PC-3 (cell line): ENCODE measurements around the gene SLC15A3. TPM values are rescaled to one million over a fixed set of nuclear protein-coding genes. Genes with fewer than 3 reads are reported as not detected.
"Not testable (repeated sequence)": the region's sequence is repeated elsewhere in the genome, so short reads cannot be mapped to it uniquely, and the experiment has no call there.

Experiments
- ATAC-seq: fragments of 200-7000 bp; cut with Tn5 transposase; 2 replicates; pipeline ENCODE4 v1.9.1; 2020; ENCODE audit warnings: mild to moderate bottlenecking, moderate library complexity
- BruUV-seq: library from RNA; stranded (reverse); fragments of 400-500 nt; replicated peaks from 2 replicates; lab custom pipeline; 2021; lab: Mats Ljungman, UMichigan
- CTCF ChIA-PET: fragments of 300-600 bp; sonication (Branson Sonifier 250); formaldehyde crosslinking; loops from one replicate; lab custom pipeline; 2022; ENCODE audit warnings: antibody characterized with exemption; lab: Charles Lee
- POLR2A ChIA-PET: fragments of 300-600 bp; sonication (Branson Sonifier 250); formaldehyde crosslinking; loops from one replicate; lab custom pipeline; 2022; ENCODE audit warnings: antibody characterized with exemption; ENCODE audit not compliant: unreplicated experiment; lab: Charles Lee
- DNase-seq: peaks from one replicate; pipeline ENCODE4 v3.0.0-alpha.2; 2015
- H2AFZ ChIP-seq: fragments of 300-600 bp; sonication (generic); 2 replicates; pipeline ENCODE4 v1.6.0; 2016; ENCODE audit warnings: antibody characterized with exemption, low read length
- H3F3A ChIP-seq: fragments of 300-600 bp; sonication (generic); one replicate; pipeline ENCODE4 v1.6.0; 2017; ENCODE audit warnings: antibody characterized with exemption, low read length, control low read depth, mild to moderate bottlenecking; ENCODE audit not compliant: unreplicated experiment
- H3K27ac ChIP-seq: fragments of 300-600 bp; sonication (generic); 2 replicates; pipeline ENCODE4 v1.5.1; 2016; ENCODE audit warnings: mild to moderate bottlenecking, low read length
- H3K27me3 ChIP-seq: fragments of 300-600 bp; sonication (generic); 2 replicates; pipeline ENCODE4 v1.6.1; 2016; ENCODE audit warnings: low read length, mixed read lengths
- H3K36me3 ChIP-seq: fragments of 300-600 bp; sonication (generic); 2 replicates; pipeline ENCODE4 v1.6.1; 2016; ENCODE audit warnings: low read depth, mixed run types, low read length, mixed read lengths
- H3K4me1 ChIP-seq: fragments of 300-600 bp; sonication (generic); 2 replicates; pipeline ENCODE4 v1.5.1; 2016; ENCODE audit warnings: low read length; ENCODE audit not compliant: insufficient read depth
- H3K4me2 ChIP-seq: fragments of 300-600 bp; sonication (generic); 2 replicates; pipeline ENCODE4 v1.6.0; 2016; ENCODE audit warnings: low read length
- H3K4me3 ChIP-seq: fragments of 300-600 bp; sonication (generic); 2 replicates; pipeline ENCODE4 v1.5.1; 2016; ENCODE audit warnings: mild to moderate bottlenecking, low read length, mixed read lengths
- H3K79me2 ChIP-seq: fragments of 300-600 bp; sonication (generic); 2 replicates; pipeline ENCODE4 v1.6.1; 2017; ENCODE audit warnings: low read length, mixed read lengths
- H3K9ac ChIP-seq: fragments of 300-600 bp; sonication (generic); 2 replicates; pipeline ENCODE4 v1.6.0; 2016; ENCODE audit warnings: mild to moderate bottlenecking, low read length
- H3K9me2 ChIP-seq: fragments of 300-600 bp; sonication (generic); replicated peaks from 2 replicates; pipeline ENCODE4 v1.6.1; 2016; ENCODE audit warnings: mixed run types, low read length, mixed read lengths
- H3K9me3 ChIP-seq: fragments of 300-600 bp; sonication (generic); 2 replicates; pipeline ENCODE4 v1.6.1; 2016; ENCODE audit warnings: low read length, mixed read lengths
- H4K20me1 ChIP-seq: fragments of 300-600 bp; sonication (generic); 2 replicates; pipeline ENCODE4 v1.6.1; 2016; ENCODE audit warnings: low read length, mixed read lengths
- CTCF ChIP-seq: fragments of 300-600 bp; sonication (generic); conservative IDR thresholded peaks from 2 replicates; pipeline ENCODE4 v1.5.1; 2017; ENCODE audit warnings: antibody characterized with exemption, low read depth, mild to moderate bottlenecking, low read length
- EZH2 ChIP-seq: fragments of 300-600 bp; sonication (generic); IDR thresholded peaks from one replicate; pipeline ENCODE4 v1.6.1; 2017; ENCODE audit warnings: antibody characterized with exemption, mild to moderate bottlenecking, low read length; ENCODE audit not compliant: unreplicated experiment
- EZH2phosphoT487 ChIP-seq: fragments of 300-600 bp; sonication (generic); IDR thresholded peaks from 2 replicates; pipeline ENCODE4 v1.6.1; 2018; ENCODE audit warnings: mild to moderate bottlenecking, antibody characterized with exemption, low read length, borderline replicate concordance
- intact Hi-C: fragments of 100-400 bp; cut with micrococcal nuclease; formaldehyde crosslinking; loops from 2 replicates; pipeline ENCODE4 v1.9.0; 2023
- total RNA-seq: library from RNA; depleted of rRNA; stranded (reverse); fragments of >200 nt; gene quantifications from 2 replicates; pipeline ENCODE4 v1.2.3, GENCODE V29; 2014

Gene SLC15A3
- total RNA-seq, 1 experiment from 2014 or later, result not detected

- intact Hi-C loops, result no loop called here
- CTCF ChIA-PET, result no interaction called here
Measured at GRCh38 chr11:60977836-60978235, 25.9 kb upstream of the SLC15A3 start.

GRCh38 chr11:60977224-60977623 is 25.2 kb upstream of the SLC15A3 start:
- no peak for TF ChIP-seq CTCF
- no peak for TF ChIP-seq EZH2phosphoT487
- TF ChIP-seq EZH2, result no peak
- no peaks in the 10 kb centered on the region for H3K79me2 ChIP-seq
- ATAC-seq (no peak), DNase-seq (no peak)
- no TSS peak for BruUV-seq
- H3K4me3 ChIP-seq, result no peak overlapping the region
- POLR2A ChIA-PET, result no interaction called here
- intact Hi-C loops, result no loop called here
- no peak overlapping the region for H3K4me2 ChIP-seq
- no peaks in the 10 kb centered on the region for H3K9me3 ChIP-seq
- no peaks in the 10 kb centered on the region for H3K4me1 ChIP-seq
- no peaks in the 10 kb centered on the region for H4K20me1 ChIP-seq
- no peak overlapping the region for H2AFZ ChIP-seq
- no peaks in the 10 kb centered on the region for H3K9me2 ChIP-seq
- CTCF ChIA-PET, result no interaction called here
- H3K36me3 ChIP-seq, result no peaks in the 10 kb centered on the region
- H3K27me3 ChIP-seq, result 0 out of 2 replicates have a peak, but pooled peaks cover 9% of the 10 kb centered on the region
- H3K9ac ChIP-seq, result no peak overlapping the region
- no peak overlapping the region for H3K27ac ChIP-seq
- no peaks in the 10 kb centered on the region for H3F3A ChIP-seq

More at GRCh38 chr11:60977836-60978235, 25.9 kb upstream of the SLC15A3 start:
- Histone ChIP-seq H3K4me2 (no peak overlapping the region), H3K27ac (no peak overlapping the region), H3K9ac (no peak overlapping the region), H3K36me3 (no peaks in the 10 kb centered on the region), H3K4me1 (no peaks in the 10 kb centered on the region), H4K20me1 (no peaks in the 10 kb centered on the region), H3K27me3 (0 out of 2 replicates have a peak, but pooled peaks cover 9% of the 10 kb centered on the region), H3K4me3 (no peak overlapping the region), H2AFZ (no peak overlapping the region), H3K9me2 (no peaks in the 10 kb centered on the region), H3F3A (no peaks in the 10 kb centered on the region), H3K9me3 (no peaks in the 10 kb centered on the region), H3K79me2 (no peaks in the 10 kb centered on the region)
- BruUV-seq, result no TSS peak
- ATAC-seq, result no peak
- DNase-seq, result no peak
- POLR2A ChIA-PET, result no interaction called here
- TF ChIP-seq EZH2 (no peak), EZH2phosphoT487 (no peak), CTCF (no peak)

GRCh38 chr11:60974726-60975125 is 22.8 kb upstream of the SLC15A3 start:
- ChIA-PET CTCF (no interaction called here), POLR2A (no interaction called here)

GRCh38 chr11:60974316-60974715 is 22.3 kb upstream of the SLC15A3 start:
- CTCF ChIA-PET, result interaction anchor here (0.7 kb wide), 1 partner anchor 12 kb away, joined by 3 read pairs; no protein-coding TSS in a partner anchor
- intact Hi-C loops, result not testable (repeated sequence)

More at GRCh38 chr11:60974726-60975125, 22.8 kb upstream of the SLC15A3 start:
- intact Hi-C loops, result no loop called here
- BruUV-seq, result no TSS peak
- no peak overlapping the region for H3K9ac ChIP-seq
- no peaks in the 10 kb centered on the region for H3K79me2 ChIP-seq
- H3K4me3 ChIP-seq, result no peak overlapping the region
- DNase-seq (no peak), ATAC-seq (no peak)
- no peak overlapping the region for H3K4me2 ChIP-seq
- H3K36me3 ChIP-seq, result no peaks in the 10 kb centered on the region
- no peak overlapping the region for H2AFZ ChIP-seq
- no peaks in the 10 kb centered on the region for H3K4me1 ChIP-seq
- H3K9me3 ChIP-seq, result no peaks in the 10 kb centered on the region
- no peaks in the 10 kb centered on the region for H4K20me1 ChIP-seq
- TF ChIP-seq CTCF, result no peak
- no peak for TF ChIP-seq EZH2
- no peak for TF ChIP-seq EZH2phosphoT487
- no peaks in the 10 kb centered on the region for H3K9me2 ChIP-seq
- no peaks in the 10 kb centered on the region for H3F3A ChIP-seq
- H3K27ac ChIP-seq, result no peak overlapping the region
- peaks cover 14% of the 10 kb centered on the region; the same call in 1 of the 2 replicates for H3K27me3 ChIP-seq

More at GRCh38 chr11:60974316-60974715, 22.3 kb upstream of the SLC15A3 start:
- ATAC-seq, H3K4me2 ChIP-seq, H4K20me1 ChIP-seq, H2AFZ ChIP-seq, H3K9me3 ChIP-seq, H3K27ac ChIP-seq, H3K79me2 ChIP-seq, H3K4me3 ChIP-seq, H3K36me3 ChIP-seq, DNase-seq, H3K9me2 ChIP-seq, H3K9ac ChIP-seq, BruUV-seq, H3K4me1 ChIP-seq, H3F3A ChIP-seq: not testable (repeated sequence)
- POLR2A ChIA-PET, result interaction anchor here (0.6 kb wide), 1 partner anchor 358 kb away, joined by 3 read pairs; no protein-coding TSS in a partner anchor
- peaks cover 14% of the 10 kb centered on the region; the same call in 1 of the 2 replicates for H3K27me3 ChIP-seq
